Measurements from ENCODE around the gene P2RX5.

The P2RX5 gene

GRCh38 chr17:3657874-3658783 is 37.8 kb downstream of the P2RX5 start:
- DNase-seq (ENCODE audit: extremely low read depth in 1 of 2, low read depth in 1 of 2), result no peak

GRCh38 chr17:3657588-3657869 is 38.4 kb downstream of the P2RX5 start:
- no peak for DNase-seq (ENCODE audit: extremely low read depth in 1 of 2, low read depth in 1 of 2)

- DNase-seq (ENCODE audit: extremely low read depth in 1 of 2, low read depth in 1 of 2), result no peak
Measured at GRCh38 chr17:3656755-3657587, 39.0 kb downstream of the P2RX5 start.

- no peak for DNase-seq (ENCODE audit: extremely low read depth in 1 of 2, low read depth in 1 of 2)
Measured at GRCh38 chr17:3656353-3656752, 39.6 kb downstream of the P2RX5 start.

- DNase-seq (ENCODE audit: extremely low read depth in 1 of 2, low read depth in 1 of 2), result no peak
Measured at GRCh38 chr17:3655766-3656165, 40.2 kb downstream of the P2RX5 start.

- peak in 1 of 2 donors; percentile 5 for DNase-seq (ENCODE audit: extremely low read depth in 1 of 2, low read depth in 1 of 2)
Measured at GRCh38 chr17:3647769-3648555, 48.0 kb downstream of the P2RX5 start.

GRCh38 chr17:3647251-3647650 is 48.7 kb downstream of the P2RX5 start:
- no peak for DNase-seq (ENCODE audit: extremely low read depth in 1 of 2, low read depth in 1 of 2)

GRCh38 chr17:3645310-3645709 is 50.6 kb downstream of the P2RX5 start:
- no peak for DNase-seq (ENCODE audit: extremely low read depth in 1 of 2, low read depth in 1 of 2)

GRCh38 chr17:3643889-3644349 is 52.0 kb downstream of the P2RX5 start:
- no peak for DNase-seq (ENCODE audit: extremely low read depth in 1 of 2, low read depth in 1 of 2)

- no peak for DNase-seq (ENCODE audit: extremely low read depth in 1 of 2, low read depth in 1 of 2)
Measured at GRCh38 chr17:3641717-3642486, 54.1 kb downstream of the P2RX5 start.

GRCh38 chr17:3641014-3641413 is 54.9 kb downstream of the P2RX5 start:
- no peak for DNase-seq (ENCODE audit: extremely low read depth in 1 of 2, low read depth in 1 of 2)

- DNase-seq (ENCODE audit: extremely low read depth in 1 of 2, low read depth in 1 of 2), result no peak
Measured at GRCh38 chr17:3639981-3640596, 55.9 kb downstream of the P2RX5 start.

GRCh38 chr17:3636908-3637373 is 59.0 kb downstream of the P2RX5 start:
- DNase-seq (ENCODE audit: extremely low read depth in 1 of 2, low read depth in 1 of 2), result no peak

- peak; percentile 75 to 93 for DNase-seq (ENCODE audit: extremely low read depth in 1 of 2, low read depth in 1 of 2)
Measured at GRCh38 chr17:3636154-3636907, 59.6 kb downstream of the P2RX5 start, which contains the start of the genes CTNS and SHPK. Gene CTNS (plus strand): TSS chr17:3636760. CDS start chr17:3640207, 3,447 bp downstream. Gene SHPK (minus strand): TSS chr17:3636250. CDS start chr17:3636219, 31 bp downstream.

- no peak for DNase-seq (ENCODE audit: extremely low read depth in 1 of 2, low read depth in 1 of 2)
Measured at GRCh38 chr17:3635474-3636153, 60.3 kb downstream of the P2RX5 start.

GRCh38 chr17:3632287-3632686 is 63.7 kb downstream of the P2RX5 start:
- no peak for DNase-seq (ENCODE audit: extremely low read depth in 1 of 2, low read depth in 1 of 2)

GRCh38 chr17:3630781-3631180 is 65.2 kb downstream of the P2RX5 start:
- no peak for DNase-seq (ENCODE audit: extremely low read depth in 1 of 2, low read depth in 1 of 2)

GRCh38 chr17:3627769-3628167 is 68.2 kb downstream of the P2RX5 start:
- DNase-seq (ENCODE audit: extremely low read depth in 1 of 2, low read depth in 1 of 2), result no peak
